H1 (cell line): ENCODE data around the gene LRRC32. TPM values are rescaled to one million over a fixed set of nuclear protein-coding genes. Genes with fewer than 3 reads are reported as not detected.

Experiments
- CHD7 ChIP-seq: fragments of 300-600 bp; sonication (generic); IDR thresholded peaks from 2 replicates; pipeline ENCODE4 v1.7.1; 2012; ENCODE audit warnings: low read length, moderate library complexity, mild to moderate bottlenecking, inconsistent platforms; ENCODE audit not compliant: insufficient replicate concordance
- GABPA ChIP-seq: IDR thresholded peaks from 2 replicates; pipeline ENCODE4 v1.6.1; 2011; ENCODE audit warnings: mild to moderate bottlenecking, low read length, moderate library complexity, borderline replicate concordance; ENCODE audit not compliant: insufficient read depth
- JUND ChIP-seq: IDR thresholded peaks from 2 replicates; pipeline ENCODE4 v1.6.1; 2011; ENCODE audit warnings: mild to moderate bottlenecking, improper control_type of control experiment, low read length
- RBBP5 ChIP-seq: IDR thresholded peaks from 2 replicates; pipeline ENCODE4 v1.7.1; 2012; ENCODE audit warnings: low read depth, mild to moderate bottlenecking, inconsistent platforms, low read length, moderate library complexity, borderline replicate concordance
- RXRA ChIP-seq: IDR thresholded peaks from 2 replicates; pipeline ENCODE4 v1.6.1; 2011; ENCODE audit warnings: low read depth, mild to moderate bottlenecking, low read length, moderate library complexity; ENCODE audit not compliant: insufficient read depth
- ZNF274 ChIP-seq: IDR thresholded peaks from 2 replicates; pipeline ENCODE4 v1.7.0; 2012; ENCODE audit warnings: low read length, borderline replicate concordance; ENCODE audit errors: extremely low read depth
- polyA plus RNA-seq, 7 experiments: library from polyadenylated mRNA; depleted of rRNA in 3 of 7; stranded (reverse) in 5 of 7; unstranded in 2 of 7; fragments of >200 nt in 5 of 7; fragments of 200-250 nt in 2 of 7; gene quantifications; 1 replicate in 5 of 7; 2 replicates in 1 of 7; 4 replicates in 1 of 7; pipeline versions ENCODE4 v1.2.1 to v1.2.3, GENCODE V29; 2011 to 2013; ENCODE audit warnings: missing spikeins in 2 of 7, mixed read lengths in 2 of 7
- total RNA-seq: library from RNA; stranded (reverse); fragmentation: NEBNext Ultra II Directional; extraction: Animal tissue kit (Norgen Biotek cat#: 25700); gene quantifications from 2 replicates; pipeline ENCODE4 v1.2.1, GENCODE V29; 2021

LRRC32 gene
- total and polyA plus RNA-seq, 2 of the 8 experiments (the other 6 are each of a cell fraction or from before 2014, with no cell fraction given): 0.99 to 1.9 TPM

DNA sequence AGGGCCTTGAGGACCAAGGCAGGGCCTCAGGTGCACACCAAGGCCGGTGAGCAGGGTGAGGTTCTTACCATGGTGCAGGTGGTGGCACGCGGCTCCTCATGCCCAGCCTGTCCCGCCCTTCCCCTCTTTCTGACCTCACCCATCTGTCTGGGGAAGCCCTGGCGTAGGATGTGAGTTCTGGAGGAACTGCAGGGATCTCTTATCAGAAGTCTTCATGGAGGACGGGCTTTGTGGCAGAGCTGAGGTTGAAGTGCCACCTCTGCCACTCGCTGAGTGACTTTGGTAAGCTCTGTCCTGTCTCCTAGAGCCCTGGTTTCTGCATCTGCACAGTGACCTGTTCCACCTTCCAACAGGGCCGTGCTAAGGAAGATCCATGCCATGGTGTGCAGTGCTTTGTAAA lies 49.1 kb downstream of the LRRC32 start (continued):
- TF ChIP-seq CHD7 (no peak), GABPA (no peak), ZNF274 (no peak), RXRA (no peak), RBBP5 (no peak), JUND (no peak)
